AG10803 (cell line): ENCODE measurements around the gene EXOC3L1.

Source experiments
- DNase-seq: peaks from one replicate; pipeline ENCODE4 v3.0.0; 2010; ENCODE audit warnings: low read depth
- H3K4me3 ChIP-seq: 2 replicates; pipeline ENCODE4 v1.5.1; 2011; ENCODE audit warnings: mild to moderate bottlenecking, low read length, control low read depth
- TF ChIP-seq, protein P1 (sequence below): conservative IDR thresholded peaks from 2 replicates; pipeline ENCODE4 v1.5.1; 2011; ENCODE audit warnings: mild to moderate bottlenecking, low read length, control low read depth, inconsistent platforms

The EXOC3L1 gene

DNA sequence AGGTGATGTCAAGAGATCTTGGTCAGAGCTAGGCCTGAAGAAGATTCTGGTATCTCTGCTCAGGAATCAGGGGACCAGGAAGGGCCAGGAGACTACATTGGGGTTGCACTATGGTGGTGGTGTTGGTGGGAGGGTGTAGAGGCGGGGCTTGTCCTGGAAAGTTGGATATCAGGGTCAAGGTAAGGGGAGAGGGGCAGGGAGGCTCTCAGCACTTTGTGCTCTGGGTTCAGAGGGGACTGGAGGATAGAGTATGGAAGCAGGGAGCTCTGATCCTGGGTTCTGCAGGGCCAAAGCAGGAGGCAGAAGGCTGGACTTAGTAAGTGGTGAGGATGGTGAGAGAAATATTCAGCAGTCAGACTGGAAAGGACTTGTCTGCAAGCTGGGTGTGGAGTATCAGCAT lies 16.6 kb downstream of the EXOC3L1 start:
- TF ChIP-seq, protein P1, sequence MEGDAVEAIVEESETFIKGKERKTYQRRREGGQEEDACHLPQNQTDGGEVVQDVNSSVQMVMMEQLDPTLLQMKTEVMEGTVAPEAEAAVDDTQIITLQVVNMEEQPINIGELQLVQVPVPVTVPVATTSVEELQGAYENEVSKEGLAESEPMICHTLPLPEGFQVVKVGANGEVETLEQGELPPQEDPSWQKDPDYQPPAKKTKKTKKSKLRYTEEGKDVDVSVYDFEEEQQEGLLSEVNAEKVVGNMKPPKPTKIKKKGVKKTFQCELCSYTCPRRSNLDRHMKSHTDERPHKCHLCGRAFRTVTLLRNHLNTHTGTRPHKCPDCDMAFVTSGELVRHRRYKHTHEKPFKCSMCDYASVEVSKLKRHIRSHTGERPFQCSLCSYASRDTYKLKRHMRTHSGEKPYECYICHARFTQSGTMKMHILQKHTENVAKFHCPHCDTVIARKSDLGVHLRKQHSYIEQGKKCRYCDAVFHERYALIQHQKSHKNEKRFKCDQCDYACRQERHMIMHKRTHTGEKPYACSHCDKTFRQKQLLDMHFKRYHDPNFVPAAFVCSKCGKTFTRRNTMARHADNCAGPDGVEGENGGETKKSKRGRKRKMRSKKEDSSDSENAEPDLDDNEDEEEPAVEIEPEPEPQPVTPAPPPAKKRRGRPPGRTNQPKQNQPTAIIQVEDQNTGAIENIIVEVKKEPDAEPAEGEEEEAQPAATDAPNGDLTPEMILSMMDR = no peak
- DNase-seq = no peak
- peak overlapping the region; percentile 59 for H3K4me3 ChIP-seq

DNA sequence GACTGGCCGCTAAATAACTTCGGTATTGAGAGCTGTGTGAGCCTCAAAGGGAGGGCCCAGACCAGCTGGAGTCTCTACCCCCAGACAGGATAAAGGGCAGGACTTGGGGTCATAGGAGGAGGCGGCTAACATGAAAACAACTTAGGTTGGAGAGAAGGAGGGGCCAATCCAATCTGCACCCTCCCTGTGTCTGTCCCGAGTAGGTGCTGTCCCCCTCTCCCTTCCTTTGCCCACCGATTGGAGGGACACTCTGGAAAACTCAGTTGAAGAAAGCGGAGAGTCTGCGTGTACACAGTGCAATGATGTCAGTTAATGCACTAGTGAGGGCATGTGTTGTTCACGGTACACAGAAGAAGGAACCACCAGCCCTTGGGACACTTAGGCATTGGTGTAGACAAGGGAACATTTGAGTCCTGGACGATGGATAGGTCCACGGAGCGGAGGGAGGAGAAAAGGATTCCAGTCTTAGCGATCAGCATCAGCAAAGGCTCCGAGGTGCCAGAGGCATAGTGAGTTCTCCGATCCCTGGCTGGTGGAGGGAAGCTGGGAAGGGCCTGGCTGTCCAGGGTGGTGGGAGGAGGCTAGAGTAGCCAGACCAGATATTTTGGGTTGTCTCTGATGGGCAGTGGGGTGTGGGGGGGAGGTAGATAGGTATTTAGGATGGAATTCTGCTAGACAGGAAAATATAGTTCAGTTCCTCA lies 18.8 kb downstream of the EXOC3L1 start:
- H3K4me3 ChIP-seq = peak overlapping the region; percentile 65
- TF ChIP-seq, protein P1 = no peak
- peak; percentile 45 for DNase-seq

DNA sequence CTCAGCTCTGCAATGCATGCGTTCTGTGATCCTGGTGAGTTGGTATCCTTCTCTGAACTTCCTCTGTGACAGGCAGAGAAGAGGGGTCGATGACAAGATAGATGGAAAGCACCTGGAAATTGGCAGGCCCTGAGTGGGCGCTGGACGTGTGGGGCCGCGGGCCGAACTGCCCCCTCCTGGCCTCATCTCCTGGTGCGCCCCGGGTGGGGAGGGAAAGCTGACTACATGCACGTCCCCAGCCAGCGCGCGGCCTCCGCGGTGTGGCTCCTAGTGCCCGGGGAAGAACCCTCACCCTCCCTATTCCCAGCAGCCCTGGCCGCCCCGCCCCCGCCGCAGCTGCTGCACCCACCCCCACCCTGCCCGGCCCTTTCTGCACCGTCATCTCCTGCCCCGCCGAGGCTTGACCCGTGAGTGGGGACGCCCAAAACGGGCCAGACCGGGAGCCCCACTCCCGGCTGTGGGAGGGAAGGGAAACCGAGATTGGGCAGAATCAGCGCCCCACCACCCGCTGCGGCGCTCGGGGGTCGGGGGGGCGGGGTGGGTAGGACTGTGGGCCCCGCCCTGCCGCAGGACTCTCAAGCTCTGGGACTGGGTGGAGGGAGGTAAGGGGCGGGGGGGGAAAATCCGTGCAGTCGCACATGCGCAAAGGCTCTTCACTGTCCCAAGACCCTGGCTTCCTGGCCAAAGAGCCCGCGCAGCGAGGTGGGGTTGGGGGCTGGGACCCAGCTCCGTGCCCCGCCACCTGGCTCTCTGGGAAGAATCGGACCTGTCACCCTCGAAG lies 19.6 kb downstream of the EXOC3L1 start, which contains the start of gene NOL3:
NOL3 (plus strand) TSS at position 371 of the 781 bp plus-strand sequence.
- TF ChIP-seq, protein P1 = 0 out of 2 replicates have a peak, but pooled peaks have one; percentile 2
- peak; percentile 81 for DNase-seq
- peak within 1 kb of the TSS; percentile 65 for H3K4me3 ChIP-seq

DNA sequence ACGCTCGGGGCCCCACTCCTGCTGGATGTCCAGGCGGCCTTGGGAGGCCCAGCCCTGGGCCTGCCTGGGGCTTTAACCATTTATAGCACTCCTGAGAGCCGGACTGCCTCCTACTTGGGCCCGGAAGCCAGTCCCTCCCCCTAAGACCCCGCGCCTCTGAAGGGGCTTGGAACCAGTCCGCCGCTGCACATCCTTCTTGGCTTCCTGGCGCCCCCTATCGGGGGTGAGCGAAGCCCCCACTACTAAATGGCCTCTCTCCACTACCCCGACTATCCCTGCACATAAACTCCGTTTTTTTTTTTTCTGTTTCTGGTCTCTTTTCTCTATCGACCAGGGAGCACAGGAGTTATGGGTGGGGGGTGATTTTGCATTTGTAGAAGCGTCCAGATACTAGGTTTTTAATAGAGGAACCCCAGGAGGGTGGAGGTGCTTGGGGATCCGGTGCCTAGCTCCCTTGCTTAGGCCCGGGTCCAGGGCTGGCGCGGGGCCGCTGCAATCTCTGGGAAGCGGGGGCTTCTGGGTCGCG lies 20.2 kb downstream of the EXOC3L1 start:
- DNase-seq = no peak
- TF ChIP-seq, protein P1 = peak; percentile 61
- peak overlapping the region; percentile 65 for H3K4me3 ChIP-seq

DNA sequence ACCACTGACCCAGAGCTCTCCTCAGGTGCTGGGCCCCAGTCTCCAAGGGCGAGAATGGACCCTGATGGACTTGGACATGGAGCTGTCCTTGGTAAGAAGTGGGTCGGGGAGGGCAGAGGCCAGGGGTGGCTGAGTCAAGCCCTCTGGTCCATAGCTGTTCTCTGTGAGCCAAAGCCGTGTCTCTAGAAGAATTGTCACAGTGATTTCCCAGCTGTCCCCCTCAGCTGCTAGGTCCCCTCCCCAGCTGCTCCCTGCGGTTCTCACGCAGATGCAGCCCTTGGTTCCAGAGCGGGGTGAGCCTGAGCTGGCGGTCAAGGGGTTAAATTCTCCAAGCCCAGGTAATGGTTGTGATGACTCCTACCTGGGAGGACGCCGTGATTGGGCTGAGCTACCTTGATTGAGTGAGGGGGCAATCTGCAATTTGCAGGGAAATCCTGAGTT lies 20.9 kb downstream of the EXOC3L1 start:
- no peak overlapping the region for H3K4me3 ChIP-seq
- TF ChIP-seq, protein P1 = no peak
- no peak for DNase-seq

DNA sequence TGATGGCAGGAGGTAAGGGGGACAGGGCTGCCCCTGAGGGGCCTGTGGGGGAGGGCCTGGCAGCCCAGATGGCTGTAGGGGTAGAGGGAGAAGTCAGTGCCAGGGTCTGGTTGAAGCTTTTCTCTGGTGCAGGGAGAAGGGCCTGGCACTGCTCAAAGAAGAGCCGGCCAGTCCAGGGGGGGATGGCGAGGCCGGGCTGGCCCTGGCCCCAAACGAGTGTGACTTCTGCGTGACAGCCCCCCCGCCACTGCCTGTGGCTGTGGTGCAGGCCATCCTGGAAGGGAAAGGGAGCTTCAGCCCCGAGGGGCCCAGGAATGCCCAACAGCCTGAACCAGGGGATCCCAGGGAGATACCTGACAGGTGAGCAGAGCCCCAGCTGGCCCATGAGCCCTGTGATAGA lies 22.3 kb downstream of the EXOC3L1 start:
- no peak overlapping the region for H3K4me3 ChIP-seq
- TF ChIP-seq, protein P1 = no peak
- DNase-seq = no peak
